Activated CD8-positive, alpha-beta memory T cell treated with anti-CD3 and anti-CD28 coated beads for 48 hours (primary cell): ENCODE results near the gene USP5.

Experiments
- DNase-seq, 3 experiments: peaks; one replicate each; pipeline ENCODE4 v3.0.0-alpha.2; 2020; ENCODE audit warnings: low read depth in 2 of 3, low spot score in 2 of 3

USP5 gene

GRCh38 chr12:6825398-6826124 lies 26.4 kb upstream of the USP5 start:
- peak; percentile 49 to 87 (median 80) for DNase-seq

DNA sequence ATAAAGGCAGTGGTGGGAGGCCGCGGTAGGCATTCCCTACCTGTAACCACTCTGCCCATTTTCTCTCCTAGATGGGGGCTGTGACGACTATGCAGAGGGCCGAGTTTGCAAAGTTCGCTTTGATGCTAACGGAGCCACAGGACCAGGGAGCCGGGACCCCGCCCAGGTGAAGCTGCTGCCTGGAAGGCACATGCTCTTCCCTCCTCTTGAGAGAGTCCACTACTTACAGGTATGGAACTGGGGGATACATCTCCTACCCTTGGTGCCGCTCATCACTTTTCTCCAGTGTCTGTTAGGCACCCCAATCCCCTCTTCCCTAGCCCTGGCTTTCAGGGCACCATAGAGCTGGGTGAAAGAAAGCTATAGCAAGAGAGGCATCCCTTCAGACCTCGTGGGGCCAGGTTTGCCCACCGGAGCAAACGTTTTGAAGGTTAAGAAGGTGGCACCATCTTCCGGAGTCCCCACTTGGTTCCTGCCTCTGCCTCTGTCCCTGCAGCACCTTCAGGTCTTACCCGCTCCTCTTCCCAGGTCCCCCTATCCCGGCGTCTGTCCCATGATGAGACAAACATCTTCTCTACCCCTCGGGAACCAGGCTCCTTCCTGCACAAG lies 25.7 kb upstream of the USP5 start:
- DNase-seq: no peak

GRCh38 chr12:6826734-6827436 lies 25.1 kb upstream of the USP5 start:
- DNase-seq: no peak

- DNase-seq: no peak
Observed at GRCh38 chr12:6827437-6827911, 24.5 kb upstream of the USP5 start.

DNA sequence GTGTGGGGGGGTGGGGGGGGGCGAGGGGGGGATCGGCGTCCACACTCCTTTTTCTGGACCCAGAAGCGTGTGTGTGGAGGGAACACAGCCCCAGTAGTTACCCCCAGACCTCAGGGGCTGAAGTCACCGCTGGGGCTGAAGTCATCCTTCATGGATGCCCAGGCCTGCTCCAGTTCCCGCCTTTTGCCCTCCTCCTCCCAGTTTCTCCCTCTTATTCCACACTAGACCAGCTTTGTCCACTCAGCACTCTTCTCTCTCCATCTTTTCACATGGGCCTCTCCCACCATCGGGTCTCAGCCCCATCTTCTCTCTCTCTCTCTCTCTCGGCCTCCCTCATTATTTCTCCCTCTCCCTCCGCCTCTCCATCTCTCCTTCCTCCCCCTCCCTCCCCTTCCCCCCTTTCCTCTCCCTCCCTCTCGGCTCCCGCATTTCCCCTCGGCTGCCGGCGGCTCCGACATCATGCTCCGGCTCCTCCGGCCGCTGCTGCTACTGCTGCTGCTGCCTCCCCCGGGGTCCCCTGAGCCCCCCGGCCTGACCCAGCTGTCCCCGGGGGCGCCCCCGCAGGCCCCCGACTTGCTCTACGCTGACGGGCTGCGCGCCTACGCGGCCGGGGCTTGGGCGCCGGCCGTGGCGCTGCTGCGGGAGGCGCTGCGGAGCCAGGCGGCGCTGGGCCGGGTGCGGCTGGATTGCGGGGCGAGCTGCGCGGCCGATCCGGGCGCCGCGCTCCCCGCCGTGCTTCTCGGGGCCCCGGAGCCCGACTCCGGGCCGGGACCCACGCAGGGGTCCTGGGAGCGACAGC lies 23.8 kb upstream of the USP5 start, which contains the start of gene P3H3:
TSS of gene P3H3 (plus strand) at position 426 of the 799 bp plus-strand sequence. CDS start at position 460, 34 bp downstream.
- DNase-seq: no peak

DNA sequence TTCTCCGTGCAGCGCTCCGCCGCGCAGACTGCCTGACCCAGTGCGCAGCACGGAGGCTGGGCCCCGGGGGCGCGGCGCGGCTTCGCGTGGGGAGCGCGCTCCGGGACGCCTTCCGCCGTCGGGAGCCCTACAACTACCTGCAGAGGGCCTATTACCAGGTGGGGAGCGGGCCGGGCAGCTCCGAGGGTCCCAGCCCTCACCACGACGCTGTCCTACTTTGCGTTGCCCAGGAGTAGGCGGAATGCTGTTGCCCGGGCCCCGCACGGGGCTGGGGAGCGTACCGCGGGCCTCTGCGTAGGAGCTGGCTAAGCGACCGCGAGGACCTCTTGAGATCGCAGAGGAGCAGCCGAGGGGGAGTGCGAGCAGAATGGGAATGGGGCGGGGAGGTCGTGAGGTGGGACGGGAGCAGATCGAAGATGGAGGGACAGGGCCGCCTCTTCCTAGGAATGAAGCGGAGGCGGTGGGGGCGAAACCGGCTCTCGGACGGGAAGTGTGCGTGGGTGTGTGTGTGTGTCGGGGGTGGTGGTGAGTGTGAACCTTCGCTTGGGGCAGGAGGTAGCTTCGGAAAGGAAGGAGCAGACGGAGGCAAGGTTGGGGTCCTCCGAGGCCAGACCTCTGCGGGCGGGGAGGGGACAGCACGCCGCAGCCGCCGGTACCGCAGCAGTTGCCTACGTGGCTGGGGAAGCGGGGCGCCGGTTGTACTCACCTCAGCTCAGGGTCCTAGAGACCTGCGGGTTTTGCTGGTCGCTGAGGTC lies 23.0 kb upstream of the USP5 start:
- DNase-seq: no peak

- no peak for DNase-seq
Observed at GRCh38 chr12:6829536-6830220, 22.3 kb upstream of the USP5 start.

- DNase-seq: no peak
Observed at GRCh38 chr12:6830286-6830890, 21.6 kb upstream of the USP5 start.

- DNase-seq: no peak
Observed at GRCh38 chr12:6830999-6831398, 21.0 kb upstream of the USP5 start.

GRCh38 chr12:6831450-6831995 lies 20.4 kb upstream of the USP5 start:
- DNase-seq: no peak

GRCh38 chr12:6832125-6832524 lies 19.8 kb upstream of the USP5 start:
- no peak for DNase-seq

DNA sequence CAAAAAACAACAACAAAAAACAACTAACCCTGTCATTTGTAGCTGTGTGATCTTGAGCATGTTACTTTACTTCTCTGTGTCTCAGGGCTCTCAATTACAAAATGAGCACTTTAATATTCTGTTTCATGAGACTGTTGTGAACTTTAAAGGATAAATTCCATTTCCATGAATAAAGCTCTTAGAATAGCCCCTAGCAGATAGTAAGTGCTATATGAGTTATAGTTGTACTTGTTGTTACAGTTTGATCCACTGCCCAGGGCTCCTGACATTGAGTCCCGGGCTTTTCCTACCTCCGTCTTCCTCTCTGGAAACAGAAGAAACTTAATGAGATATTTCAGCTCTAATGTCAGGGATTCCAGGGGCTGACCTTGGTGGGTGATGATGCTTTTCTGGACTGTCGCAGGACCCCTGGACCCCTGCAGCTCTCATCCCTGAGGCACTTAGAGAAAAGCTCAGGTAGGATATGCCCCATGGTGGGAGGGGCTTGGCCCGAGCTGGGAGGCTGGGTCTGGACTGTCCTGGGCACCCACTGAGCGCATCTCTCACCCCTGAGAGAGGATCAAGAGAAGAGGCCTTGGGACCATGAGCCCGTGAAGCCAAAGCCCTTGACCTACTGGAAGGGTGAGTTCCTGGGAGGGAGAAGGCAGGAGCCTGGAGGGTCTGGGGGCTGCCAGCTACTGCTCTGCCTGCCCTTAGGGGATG lies 18.6 kb upstream of the USP5 start:
- no peak for DNase-seq

- no peak for DNase-seq
Observed at GRCh38 chr12:6834254-6834653, 17.7 kb upstream of the USP5 start.

DNA sequence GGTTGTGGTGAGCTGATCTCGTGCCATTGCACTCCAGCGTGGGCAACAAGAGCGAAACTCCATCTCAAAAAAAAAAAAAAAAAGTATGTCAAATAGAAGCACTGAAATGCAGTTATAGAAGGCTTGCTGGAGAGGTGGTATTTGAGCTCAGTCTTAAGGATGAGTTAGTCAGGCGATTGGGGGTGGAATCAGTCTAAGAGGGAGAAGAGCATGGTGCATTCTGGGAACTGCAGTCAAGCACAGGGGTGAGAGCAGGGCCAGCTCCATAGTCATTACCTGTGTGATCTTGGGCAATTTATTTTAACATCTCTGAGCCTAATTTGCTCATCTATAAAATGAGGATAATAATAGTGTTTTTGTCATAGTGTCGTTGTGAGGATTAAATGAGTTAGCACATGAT lies 17.1 kb upstream of the USP5 start:
- no peak for DNase-seq

GRCh38 chr12:6836851-6837250 lies 15.1 kb upstream of the USP5 start:
- DNase-seq: no peak

DNA sequence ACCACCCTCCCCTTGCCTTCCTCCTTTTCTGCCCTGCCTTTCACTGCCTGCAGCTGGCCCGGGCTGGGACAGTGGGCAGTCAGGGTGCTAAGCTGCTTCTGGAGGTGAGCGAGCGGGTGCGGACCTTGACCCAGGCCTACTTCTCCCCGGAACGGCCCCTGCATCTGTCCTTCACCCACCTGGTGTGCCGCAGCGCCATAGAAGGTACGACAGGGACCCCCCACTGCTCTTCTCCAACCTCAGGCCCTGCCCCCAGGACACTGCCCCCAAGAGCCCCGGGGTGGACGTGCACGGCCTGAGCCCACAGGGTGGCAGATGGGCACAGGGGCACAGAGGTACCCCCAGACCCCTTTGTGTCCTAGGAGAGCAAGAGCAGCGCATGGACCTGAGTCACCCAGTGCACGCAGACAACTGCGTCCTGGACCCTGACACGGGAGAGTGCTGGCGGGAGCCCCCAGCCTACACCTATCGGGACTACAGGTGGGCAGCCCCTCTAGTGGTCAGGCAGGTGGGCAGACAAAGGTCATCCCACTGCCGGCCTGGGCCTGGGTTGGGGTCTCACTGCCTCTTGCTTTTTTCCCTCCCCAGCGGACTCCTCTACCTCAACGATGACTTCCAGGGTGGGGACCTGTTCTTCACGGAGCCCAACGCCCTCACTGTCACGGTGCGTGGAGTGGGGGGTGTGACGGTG lies 14.4 kb upstream of the USP5 start:
- DNase-seq: no peak

- DNase-seq: no peak
Observed at GRCh38 chr12:6838854-6839253, 13.1 kb upstream of the USP5 start.
